Measurements from ENCODE around the gene TMEM200A.
"Not testable (repeated sequence)": the region's sequence is repeated elsewhere in the genome, so short reads cannot be mapped to it uniquely, and the experiment has no call there.

Gene TMEM200A

DNA sequence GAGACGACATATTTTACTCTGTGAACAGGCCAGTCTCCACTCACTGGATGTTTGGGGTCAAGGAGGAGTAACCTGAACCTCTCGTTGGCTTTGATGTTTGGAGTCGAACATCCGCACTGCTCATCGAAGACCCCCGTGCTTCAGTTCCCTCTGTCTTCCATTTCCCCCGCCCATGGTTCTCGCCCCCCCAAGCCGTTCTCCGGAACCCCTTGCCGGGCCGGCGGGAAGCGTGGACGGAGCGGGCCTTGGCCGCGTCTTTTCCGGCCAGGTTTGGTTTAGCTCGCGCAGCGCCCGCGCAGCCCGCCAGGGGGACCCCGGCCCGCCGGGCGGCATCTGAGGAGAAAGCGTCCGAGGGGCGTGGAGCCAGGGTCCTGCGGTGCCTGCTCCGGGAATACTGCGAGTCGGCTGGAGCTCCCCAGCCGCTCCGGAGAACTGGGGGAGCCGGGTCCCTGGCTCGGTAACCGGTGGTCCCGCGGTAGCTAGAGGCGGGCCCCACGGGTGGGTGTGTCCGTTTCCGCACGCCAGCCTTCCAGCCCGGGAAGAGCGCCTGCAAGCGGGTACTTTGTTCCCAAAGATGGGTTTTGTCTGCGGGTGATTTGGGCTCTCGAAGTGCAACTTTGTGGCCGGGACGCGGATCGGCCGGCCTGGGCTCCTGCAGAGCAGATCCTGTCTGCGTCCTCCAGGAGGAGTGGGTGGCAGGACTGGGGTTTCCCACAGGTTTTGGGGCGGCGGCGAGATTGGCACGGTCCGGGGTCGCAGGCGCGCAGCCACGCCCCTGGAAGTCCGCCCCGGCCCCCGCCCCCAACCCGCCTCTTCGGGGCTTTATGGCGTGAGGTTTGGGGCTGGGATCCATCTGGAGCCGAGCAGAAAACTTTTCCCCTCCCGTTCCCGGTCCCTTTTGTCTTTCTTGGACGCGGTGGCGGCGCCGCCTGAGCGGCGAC lies at the start of gene TMEM200A:
Gene TMEM200A (plus strand): TSS at position 852 of the 941 bp plus-strand sequence. CDS start 74,406 bp downstream, outside the sequence.
- peak; percentile 53 for DNase-seq (ENCODE audit: low read depth, low spot score)

DNA sequence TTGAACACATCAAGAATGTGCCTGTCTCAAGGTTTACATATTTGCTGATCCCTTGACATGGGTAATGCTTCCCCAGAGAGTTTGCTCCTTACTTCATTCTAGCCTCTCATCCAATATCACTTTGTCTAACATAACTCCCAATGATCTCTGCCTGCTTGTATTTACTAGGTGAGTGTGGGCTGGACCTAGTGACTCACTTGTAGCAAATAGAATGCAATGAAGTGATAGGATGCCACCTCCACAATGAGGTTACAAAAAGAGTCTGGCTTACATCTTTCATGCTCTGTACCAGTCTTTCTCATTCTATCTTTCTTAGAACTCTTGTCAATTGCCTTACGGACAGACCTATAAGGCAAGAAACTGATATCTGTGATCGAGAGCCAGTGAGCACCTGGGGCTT lies 44.9 kb upstream of the TMEM200A start:
- DNase-seq (ENCODE audit: low read depth, low spot score), result no peak

DNA sequence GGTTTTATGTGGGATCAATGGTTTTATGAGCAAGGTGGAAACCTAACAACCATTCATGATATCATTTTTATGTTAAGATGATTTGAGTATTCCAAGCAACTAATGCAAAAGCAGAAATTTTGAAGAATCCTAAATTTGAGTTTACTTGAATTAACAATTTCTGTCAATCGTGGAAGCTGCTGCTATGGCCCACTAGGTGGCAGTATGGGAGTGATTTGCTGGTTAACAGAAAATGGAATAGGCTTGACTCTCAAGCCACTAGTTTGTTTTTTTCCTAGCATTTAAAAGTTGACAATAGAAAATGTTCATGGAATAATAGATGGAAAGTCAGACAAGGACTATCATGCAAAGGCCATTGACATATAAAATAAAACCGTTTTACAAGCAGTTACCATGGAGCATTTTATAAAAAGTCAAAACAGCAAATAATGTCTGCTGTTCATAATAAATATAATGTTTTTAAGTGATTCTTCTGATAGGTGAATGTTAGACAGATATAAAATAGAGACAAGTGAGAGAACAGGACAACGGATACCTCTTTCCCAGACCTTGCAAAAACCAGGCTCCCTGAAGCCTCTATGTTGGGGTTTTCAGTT lies 43.0 kb upstream of the TMEM200A start:
- peak; percentile 52 for DNase-seq (ENCODE audit: low read depth, low spot score)

DNA sequence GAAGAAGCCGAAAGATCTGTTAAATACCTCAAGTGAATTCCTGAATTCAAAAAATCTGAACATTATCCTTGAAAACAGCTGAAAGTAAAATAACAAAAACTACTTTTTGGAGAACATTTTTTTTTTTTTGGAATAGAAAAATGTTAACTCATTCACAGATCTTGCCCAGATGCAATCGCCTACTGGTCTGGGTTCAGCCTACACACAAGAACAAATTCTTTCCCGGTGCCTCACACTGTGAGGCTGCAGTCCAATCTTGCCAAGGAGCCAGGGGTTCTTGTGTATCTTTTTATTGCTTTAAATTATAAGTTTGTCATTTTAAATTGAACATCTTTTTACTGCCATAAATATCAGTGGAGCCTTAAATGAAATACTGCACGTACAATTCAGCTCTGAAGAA lies 41.2 kb upstream of the TMEM200A start:
- peak; percentile 41 for DNase-seq (ENCODE audit: low read depth, low spot score)

DNA sequence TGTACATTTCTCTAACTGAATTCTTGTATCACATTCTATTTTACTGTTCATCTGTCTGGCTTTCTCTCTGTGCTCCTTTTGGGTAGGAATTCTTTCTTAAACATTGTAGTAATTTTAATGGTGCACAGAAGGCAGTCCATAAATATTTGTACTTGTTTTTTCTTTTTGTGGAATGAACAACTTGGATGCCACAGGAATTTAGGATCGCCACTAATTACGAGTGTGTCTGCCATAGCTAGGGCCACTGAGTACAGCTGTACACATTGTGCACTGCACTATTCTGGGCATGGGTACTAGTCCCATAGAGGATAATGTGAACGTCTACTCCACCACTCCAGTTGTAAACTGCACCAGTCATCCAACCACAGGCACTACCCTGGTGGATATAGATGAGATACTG lies 39.3 kb upstream of the TMEM200A start:
- no peak for DNase-seq (ENCODE audit: low read depth, low spot score)

DNA sequence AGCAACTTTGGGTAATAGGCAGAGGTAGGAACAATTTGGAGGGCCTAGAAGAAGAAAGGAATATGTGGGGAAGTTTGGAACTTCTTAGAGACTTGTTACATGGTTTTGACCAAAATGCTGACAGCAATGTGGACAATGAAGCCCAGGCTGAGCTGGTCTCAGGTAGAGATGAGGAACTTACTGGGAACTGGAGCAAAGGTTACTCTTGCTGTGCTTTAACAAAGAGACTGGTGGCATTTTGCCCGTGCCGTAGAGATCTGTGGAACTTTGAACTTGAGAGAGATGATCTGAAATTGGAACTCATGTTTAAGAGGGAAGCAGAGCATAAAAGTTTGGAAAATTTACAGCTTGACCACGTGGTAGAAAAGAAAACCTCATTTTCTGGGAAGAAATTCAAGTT lies 28.3 kb upstream of the TMEM200A start:
- no peak for DNase-seq (ENCODE audit: low read depth, low spot score)

DNA sequence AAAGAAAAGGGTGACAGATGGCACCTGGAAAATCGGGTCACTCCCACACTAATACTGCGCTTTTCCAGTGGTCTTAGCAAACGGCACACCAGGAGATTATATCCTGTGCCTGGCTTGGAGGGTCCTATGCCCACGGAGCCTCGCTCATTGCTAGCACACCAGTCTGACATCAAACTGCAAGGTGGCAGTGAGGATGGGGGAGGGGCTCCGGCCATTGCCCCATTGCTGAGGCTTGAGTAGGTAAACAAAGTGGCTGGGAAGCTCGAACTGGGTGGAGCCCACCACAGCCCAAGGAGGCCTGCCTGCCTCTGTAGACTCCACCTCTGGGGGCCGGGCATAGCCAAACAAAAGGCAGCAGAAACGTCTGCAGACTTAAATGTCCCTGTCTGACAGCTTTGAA lies 19.5 kb upstream of the TMEM200A start:
- not testable (repeated sequence) for DNase-seq (ENCODE audit: low read depth, low spot score)

DNA sequence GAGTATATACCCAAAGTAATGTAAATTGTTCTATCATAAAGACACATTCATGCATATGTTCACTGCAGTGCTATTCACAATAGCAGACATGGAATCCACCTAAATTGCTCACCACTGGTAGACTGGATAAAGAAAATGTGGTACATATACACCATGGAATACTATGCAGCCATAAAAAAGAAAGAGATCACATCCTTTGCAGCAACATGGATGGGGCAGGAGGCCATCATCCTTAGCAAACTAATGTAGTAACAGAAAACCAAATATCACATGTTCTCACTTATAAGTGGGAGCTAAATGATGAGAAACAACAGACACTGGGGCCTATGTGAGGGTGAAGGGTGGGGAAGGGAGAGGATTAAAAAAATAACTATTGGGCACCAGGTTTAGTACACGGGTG lies 11.5 kb upstream of the TMEM200A start:
- no peak for DNase-seq (ENCODE audit: low read depth, low spot score)

DNA sequence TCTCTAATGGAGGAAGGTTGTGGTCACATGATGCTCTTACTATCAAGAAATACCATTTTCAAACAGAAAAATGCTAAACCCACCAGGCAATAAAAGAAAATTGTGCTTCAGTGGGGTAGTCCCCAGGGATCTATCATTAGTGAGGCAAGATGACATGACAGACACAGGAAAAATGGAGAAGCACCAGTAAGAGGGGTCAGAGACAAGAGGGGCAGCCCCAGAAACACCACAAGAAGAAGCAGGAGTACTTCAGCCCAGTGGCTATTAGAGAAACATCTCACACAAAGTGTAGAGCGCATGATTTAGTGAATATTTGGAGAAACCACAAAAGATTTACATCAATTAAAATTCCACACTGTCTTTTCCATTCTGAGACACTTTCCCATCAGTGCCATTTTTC lies 10.2 kb upstream of the TMEM200A start:
- no peak for DNase-seq (ENCODE audit: low read depth, low spot score)

DNA sequence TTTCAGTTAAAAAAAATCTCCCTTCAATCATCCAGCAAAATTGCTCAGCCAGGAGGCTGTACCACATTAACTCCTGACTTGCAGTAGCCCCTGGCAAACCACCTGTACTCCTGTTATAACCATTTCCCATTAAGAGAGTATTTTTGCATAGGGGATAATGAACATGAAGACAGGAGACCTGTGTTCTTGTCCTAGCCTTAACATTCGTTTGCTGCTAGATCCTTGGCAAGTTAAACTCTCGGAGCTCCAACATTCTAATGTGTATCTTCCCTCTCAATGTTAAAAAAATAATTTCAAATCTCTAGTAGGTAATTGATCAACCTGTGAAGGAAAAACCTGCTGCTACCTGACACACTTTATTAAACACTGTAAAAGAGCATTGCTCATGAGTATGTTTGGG lies 8.4 kb upstream of the TMEM200A start:
- DNase-seq (ENCODE audit: low read depth, low spot score), result no peak

DNA sequence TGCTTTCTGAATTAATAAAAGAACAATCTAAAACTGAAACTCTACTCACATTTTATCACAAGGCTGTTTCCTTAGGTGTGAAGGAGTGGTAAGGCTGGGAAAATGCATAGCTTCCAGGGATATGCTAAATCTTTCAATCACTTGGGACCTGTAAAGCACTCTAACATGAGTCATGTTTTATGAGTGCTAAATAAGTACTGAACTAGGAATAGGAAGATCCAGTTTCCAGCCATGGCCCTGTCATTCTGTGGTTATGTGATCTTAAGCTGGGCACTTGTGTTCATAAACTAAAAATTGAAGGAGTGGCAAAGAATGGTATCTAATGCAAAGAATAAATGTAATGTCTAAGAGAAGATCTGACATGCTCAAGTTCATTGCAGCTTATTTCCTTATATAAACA lies 6.1 kb upstream of the TMEM200A start:
- DNase-seq (ENCODE audit: low read depth, low spot score), result no peak

DNA sequence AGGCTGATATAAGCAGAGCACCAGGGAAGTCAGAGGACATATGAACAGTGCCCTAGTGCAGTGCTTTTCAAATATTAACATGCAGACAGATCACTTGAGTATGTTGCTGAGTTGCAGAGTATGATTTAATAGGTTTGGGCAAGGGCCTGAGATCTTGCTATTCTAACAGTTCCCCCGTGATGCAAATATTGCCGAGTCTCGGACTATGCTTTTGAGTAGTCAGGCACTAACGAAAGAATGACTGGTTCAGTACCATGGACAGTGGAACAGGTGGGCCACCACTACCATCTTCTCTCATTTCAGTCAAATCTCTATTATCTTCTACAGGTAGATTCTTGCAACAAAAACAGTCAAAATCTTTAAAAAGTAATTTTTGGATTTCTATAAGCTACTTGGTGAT lies 3.7 kb upstream of the TMEM200A start:
- no peak for DNase-seq (ENCODE audit: low read depth, low spot score)

DNA sequence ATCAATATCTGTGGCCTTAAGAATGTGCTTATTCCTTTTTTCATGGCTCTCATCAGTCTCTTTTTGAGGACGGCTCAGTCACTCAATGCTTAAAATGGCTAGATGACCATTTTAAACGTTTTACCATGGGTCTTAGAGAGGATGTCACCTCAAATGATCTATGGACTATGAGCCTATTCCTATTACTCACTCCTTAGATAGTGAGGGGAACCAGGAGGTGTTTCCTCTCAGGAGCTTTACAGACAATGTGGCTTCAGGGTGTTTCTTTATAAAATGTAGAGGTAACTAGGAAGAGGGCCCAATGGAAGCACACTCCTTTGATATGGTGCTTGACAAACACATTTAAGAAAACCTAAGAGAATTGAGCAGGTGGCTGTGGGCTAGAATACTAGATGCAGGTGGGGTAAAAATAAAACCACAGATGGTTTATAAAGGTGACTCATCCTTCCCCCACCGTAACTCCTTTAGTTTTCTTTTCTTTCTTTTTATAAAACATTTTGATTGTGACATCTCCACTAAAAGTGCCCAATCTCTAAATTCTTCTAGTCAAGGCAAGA lies 1.5 kb upstream of the TMEM200A start:
- no peak for DNase-seq (ENCODE audit: low read depth, low spot score)

DNA sequence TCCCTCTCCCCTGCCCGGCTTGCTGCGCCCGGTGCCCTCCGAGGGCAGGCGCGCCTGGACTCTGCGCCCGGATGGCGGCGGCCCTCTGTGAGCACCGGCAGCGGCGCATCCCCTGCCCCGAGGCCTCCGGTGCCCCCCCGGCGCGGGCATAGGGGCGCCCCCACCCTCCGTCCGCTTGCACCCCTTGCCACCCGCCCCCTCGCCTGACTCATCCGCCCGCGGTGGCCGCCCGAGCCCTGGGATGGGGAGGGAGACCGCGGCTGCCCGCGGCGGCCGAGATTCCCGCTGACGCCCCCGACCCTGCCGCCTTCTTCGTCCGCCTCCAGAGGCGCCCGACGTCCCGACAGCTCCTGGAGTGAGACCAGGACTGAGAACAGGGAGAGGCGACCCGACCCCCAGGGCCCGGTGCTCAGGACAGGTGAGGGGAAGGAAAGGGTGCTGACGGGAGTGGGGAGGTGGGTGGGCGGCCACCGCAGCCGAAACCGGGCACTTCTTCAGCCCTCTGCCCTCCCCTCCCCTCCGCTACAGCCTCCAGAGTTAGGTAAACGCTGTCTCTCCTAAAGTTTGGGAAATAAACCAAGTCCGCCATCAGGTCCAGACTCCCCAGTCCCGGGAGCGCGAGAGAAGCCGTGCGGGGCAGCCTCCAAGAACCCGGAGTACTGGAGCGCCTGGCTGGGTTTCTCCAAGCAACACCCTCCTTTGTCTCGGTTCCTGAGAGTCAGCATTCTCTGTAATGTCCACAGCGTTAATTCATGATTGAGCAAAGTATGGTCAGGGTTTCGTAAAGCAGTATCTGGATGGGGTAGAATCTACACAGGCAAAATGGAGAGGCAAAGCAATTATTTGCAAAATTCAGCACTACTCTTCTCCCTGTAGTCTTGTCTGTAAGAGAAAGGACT lies 539 bp downstream of the TMEM200A start:
- no peak for DNase-seq (ENCODE audit: low read depth, low spot score)

DNA sequence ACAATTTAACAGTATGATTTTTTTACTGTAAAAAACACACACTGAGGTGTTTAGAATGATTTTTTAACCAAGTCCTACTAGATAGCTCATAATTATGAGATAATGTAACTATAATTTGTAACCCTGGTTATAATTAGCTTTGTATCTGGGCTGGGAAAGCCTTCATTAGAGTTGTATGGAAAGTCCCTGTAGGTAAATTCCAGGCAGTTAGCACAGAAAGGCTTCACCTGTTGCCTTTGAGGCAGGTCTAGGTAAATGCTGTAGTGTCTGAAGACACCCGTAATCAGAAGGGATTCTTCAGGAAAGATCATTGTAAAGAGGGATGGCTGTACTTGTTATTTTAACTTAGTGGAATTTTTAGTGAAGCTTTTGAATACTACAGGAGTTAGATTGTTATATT lies 1.9 kb downstream of the TMEM200A start:
- DNase-seq (ENCODE audit: low read depth, low spot score), result no peak

DNA sequence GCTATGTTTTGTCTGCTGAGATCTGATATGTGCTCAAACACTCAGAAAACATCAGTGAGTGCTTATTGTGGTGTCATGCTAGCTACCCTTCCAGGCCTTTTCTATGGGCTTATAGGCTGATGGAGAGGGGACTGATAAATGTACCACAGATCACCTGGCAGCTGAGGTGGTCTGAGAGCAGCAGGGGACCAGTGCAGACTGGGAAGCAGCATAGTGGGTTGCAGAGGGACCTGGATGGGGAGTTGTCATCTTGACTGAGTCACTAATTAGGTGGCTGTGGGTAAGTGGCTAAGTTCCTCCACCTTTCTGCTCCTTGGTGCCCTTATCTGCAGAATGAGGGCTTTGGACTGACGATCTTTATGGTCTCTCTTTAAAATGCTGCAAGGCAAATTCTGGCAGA lies 2.8 kb downstream of the TMEM200A start:
- DNase-seq (ENCODE audit: low read depth, low spot score), result no peak

DNA sequence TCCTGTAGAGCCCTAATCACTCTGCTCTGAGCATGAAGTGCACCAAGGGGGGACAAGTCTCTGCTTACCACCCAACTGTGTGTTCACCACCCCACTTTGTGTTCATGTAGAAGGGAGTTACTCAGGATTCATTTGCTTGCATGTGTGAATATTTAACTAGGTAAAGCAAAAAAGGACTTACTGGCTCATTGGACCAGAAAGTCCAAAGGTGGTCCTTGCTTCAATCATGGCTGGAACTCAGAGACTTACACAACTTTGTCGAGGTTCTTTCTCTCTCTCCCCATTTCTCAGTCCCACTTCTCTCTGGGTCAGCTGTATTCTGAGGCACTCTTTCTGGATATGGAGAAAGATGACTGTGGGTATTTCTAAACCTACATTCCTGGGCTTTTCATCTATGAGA lies 4.0 kb downstream of the TMEM200A start:
- DNase-seq (ENCODE audit: low read depth, low spot score), result no peak

DNA sequence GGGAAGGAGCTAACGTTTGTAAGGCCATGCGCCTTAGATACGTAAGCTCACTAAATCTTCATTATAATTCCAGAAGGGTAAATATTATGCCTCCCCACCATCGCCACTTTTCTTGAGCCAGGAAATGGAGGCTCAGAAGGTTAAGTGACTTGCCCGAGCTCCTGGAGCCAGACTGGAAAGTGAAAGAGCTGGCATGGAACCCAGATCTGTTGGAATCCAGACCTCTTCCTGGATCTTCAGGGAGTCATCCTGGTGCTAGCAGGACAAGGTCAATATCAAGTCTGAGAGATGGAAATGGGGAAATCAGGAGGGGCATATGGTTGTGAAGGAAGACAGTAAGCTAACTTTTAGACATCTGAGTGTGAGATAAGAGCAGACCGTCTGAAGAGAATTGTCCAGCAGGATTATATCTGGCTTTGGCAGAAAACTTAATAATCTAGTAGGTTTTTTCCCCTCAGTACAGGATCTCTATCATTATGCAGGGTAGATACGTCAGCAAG lies 6.2 kb downstream of the TMEM200A start:
- no peak for DNase-seq (ENCODE audit: low read depth, low spot score)

DNA sequence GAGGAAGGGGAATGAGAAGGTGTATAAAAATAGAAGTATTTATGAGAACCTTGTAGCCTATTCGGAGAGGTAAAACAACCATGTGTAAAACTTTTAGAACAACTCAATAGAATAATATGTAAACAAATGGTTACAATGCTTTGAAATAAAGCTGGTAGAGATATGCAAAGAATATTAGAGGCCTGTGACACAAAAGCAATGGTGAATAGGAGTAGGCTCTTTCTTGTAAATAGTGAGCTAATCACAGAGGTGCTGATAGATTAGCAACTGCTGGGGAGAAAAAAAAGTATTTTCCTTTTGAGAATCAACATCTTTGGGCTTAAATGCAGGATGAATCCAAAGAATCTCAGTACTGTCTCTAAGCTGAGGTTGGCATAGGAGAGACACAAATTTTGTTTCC lies 7.0 kb downstream of the TMEM200A start:
- no peak for DNase-seq (ENCODE audit: low read depth, low spot score)

DNA sequence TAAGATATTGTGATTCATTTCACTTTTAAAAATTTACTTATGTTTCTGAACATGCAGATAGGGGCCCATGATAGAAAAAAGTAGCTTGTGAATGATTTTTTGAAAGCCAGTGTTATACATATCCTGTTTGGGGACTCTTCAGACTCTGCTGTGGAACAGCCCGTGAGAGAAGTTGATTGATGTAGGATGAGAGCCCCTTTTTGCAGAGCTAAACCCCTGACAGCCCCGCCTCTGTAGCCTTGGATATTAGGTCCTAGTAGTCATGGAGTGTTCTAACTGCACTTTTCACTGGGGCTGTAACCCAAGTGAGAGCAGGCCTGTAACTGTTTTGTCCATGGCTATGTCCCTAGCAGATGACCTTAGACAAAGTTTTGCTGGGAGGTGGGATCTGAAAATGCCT lies 8.2 kb downstream of the TMEM200A start:
- DNase-seq (ENCODE audit: low read depth, low spot score), result no peak

DNA sequence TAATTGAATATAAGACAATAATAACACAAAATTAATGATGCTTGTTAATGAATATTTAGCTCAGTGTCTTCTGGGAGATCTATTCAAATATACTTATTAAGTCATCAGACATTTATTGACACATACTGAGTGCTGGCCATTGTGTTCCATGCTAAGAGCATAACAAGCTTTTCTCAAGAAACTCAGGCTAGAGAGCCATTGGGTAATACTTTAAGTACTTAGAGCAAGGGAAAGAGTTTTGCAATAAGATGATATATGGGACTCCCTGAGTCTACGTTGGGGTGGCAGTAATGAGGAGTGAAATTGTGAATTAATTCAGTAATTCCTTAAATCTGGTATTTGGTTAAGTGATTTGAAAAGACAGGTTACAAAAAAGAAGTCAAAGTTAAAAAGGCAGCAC lies 11.1 kb downstream of the TMEM200A start:
- DNase-seq (ENCODE audit: low read depth, low spot score), result no peak

DNA sequence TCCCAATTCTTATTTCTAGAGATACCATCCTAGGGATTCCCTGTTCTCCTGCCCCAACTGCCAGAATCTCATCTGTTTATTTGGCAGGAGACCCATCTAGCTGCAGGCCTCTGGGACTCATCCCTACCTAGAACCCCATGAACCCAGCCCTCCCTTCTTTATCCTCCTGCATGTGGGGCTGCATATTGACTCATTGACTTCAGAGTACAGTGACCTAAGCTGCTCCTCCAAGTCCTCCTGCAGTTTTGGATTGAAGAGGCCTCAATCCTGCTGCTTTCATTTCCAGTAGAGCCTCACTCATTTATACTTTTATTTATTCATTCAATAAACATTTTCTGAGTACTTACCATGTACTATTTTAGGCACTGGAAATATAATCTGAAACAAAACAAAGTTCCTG lies 11.6 kb downstream of the TMEM200A start:
- DNase-seq (ENCODE audit: low read depth, low spot score), result no peak

All from smooth muscle cell of the brain vasculature (primary cell).